B cell (primary cell): ENCODE data around the gene FOLH1. TPM values are rescaled to one million over a fixed set of nuclear protein-coding genes. Genes with fewer than 3 reads are reported as not detected.
"Not testable (repeated sequence)": the region's sequence is repeated elsewhere in the genome, so short reads cannot be mapped to it uniquely, and the experiment has no call there.

ENCODE experiments used
- ATAC-seq: fragments of 200-7000 bp; cut with Tn5 transposase; one replicate; pipeline ENCODE4 v1.10.0; 2021; ENCODE audit warnings: low read depth, mild to moderate bottlenecking, moderate number of reproducible peaks, moderate library complexity
- CTCF ChIA-PET: fragments of 350-600 bp; sonication (Branson Sonifier 250); formaldehyde crosslinking; loops from one replicate; lab custom pipeline; 2021; ENCODE audit warnings: antibody characterized with exemption, inconsistent platforms; lab: Charles Lee
- POLR2A ChIA-PET: fragments of 350-600 bp; sonication (Branson Sonifier 250); formaldehyde crosslinking; loops from one replicate; lab custom pipeline; 2021; ENCODE audit warnings: antibody characterized with exemption; lab: Charles Lee
- DNase-seq: peaks from one replicate; pipeline ENCODE4 v3.0.0; 2013
- H2AFZ ChIP-seq: 2 replicates; pipeline ENCODE4 v1.6.1; 2012; ENCODE audit warnings: mild to moderate bottlenecking, low read depth, low read length; ENCODE audit not compliant: insufficient read depth, poor library complexity, severe bottlenecking
- H3K27ac ChIP-seq, 2 donors: 1 replicate in 1 of 2; 2 replicates in 1 of 2; pipeline ENCODE4 v1.5.1; 2012 to 2013; ENCODE audit warnings: low read length in 2 of 2, mild to moderate bottlenecking in 2 of 2, moderate library complexity in 1 of 2
- H3K27me3 ChIP-seq, 4 experiments: fragments of 200-600 bp in 1 of 4; sonication (generic) in 1 of 4; replicated peaks in 1 of 4; 1 replicate in 2 of 4; 2 replicates in 2 of 4; pipeline versions ENCODE4 v1.6.1 to v1.7.0; 2013 to 2016; ENCODE audit warnings: low read length in 3 of 4, mild to moderate bottlenecking in 2 of 4, mixed read lengths in 1 of 4, moderate library complexity in 1 of 4; ENCODE audit not compliant: insufficient read depth in 4 of 4, control insufficient read depth in 3 of 4; ENCODE audit errors: control extremely low read depth in 1 of 4
- H3K36me3 ChIP-seq, 2 experiments: replicated peaks in 1 of 2; 1 replicate in 1 of 2; 2 replicates in 1 of 2; pipeline versions ENCODE4 v1.6.1 to v1.7.1; 2013; ENCODE audit warnings: low read length in 1 of 2; ENCODE audit not compliant: insufficient read depth in 2 of 2, control insufficient read depth in 1 of 2; ENCODE audit errors: control extremely low read depth in 1 of 2, extremely low read depth in 1 of 2
- H3K4me1 ChIP-seq, 2 donors: fragments of 200-600 bp in 1 of 2; sonication (generic) in 1 of 2; 1 replicate in 1 of 2; 2 replicates in 1 of 2; pipeline versions ENCODE4 v1.5.1 to v1.6.1; 2013 to 2017; ENCODE audit warnings: low read length in 2 of 2; ENCODE audit not compliant: control insufficient read depth in 2 of 2, insufficient read depth in 2 of 2
- H3K4me2 ChIP-seq: replicated peaks from 2 replicates; pipeline ENCODE3; 2012; ENCODE audit warnings: mild to moderate bottlenecking, low read depth, low read length; ENCODE audit not compliant: poor library complexity, severe bottlenecking
- H3K4me3 ChIP-seq, 5 experiments: fragments of 200-600 bp in 1 of 5; sonication (generic) in 1 of 5; 1 replicate in 3 of 5; 2 replicates in 2 of 5; pipeline versions ENCODE4 v1.5.1 to v1.7.0; 2011 to 2016; ENCODE audit warnings: low read length in 4 of 5, mild to moderate bottlenecking in 4 of 5, low read depth in 2 of 5, control low read depth in 1 of 5, moderate library complexity in 1 of 5; ENCODE audit not compliant: insufficient read depth in 1 of 5; ENCODE audit errors: control extremely low read depth in 1 of 5, extremely low read depth in 1 of 5
- H3K79me2 ChIP-seq: fragments of 200-600 bp; sonication (generic); one replicate; pipeline ENCODE4 v1.6.0; 2016; ENCODE audit warnings: low read length; ENCODE audit not compliant: control insufficient read depth, insufficient read depth
- H3K9ac ChIP-seq: fragments of 200-600 bp; sonication (generic); 2 replicates; pipeline ENCODE4 v1.6.1; 2017; ENCODE audit warnings: mild to moderate bottlenecking, low read length, moderate library complexity
- H3K9me3 ChIP-seq, 3 donors: one replicate each; pipeline versions ENCODE4 v1.6.1 to v1.7.1; 2013; ENCODE audit warnings: low read length in 2 of 3; ENCODE audit not compliant: control insufficient read depth in 2 of 3, insufficient read depth in 1 of 3; ENCODE audit errors: control extremely low read depth in 1 of 3
- H4K20me1 ChIP-seq: 2 replicates; pipeline ENCODE4 v1.6.0; 2012; ENCODE audit warnings: mild to moderate bottlenecking, low read length; ENCODE audit not compliant: insufficient read depth, control insufficient read depth, poor library complexity, severe bottlenecking
- H3K27ac Mint-ChIP-seq: one replicate; pipeline ENCODE4 v1.8.0; 2021; ENCODE audit warnings: mixed read lengths
- H3K27me3 Mint-ChIP-seq: one replicate; pipeline ENCODE4 v1.8.0; 2021; ENCODE audit warnings: mixed read lengths
- H3K4me1 Mint-ChIP-seq: one replicate; pipeline ENCODE4 v1.8.0; 2021; ENCODE audit warnings: mixed read lengths
- H3K4me3 Mint-ChIP-seq: one replicate; pipeline ENCODE4 v1.8.0; 2021; ENCODE audit warnings: mixed read lengths
- H3K9me3 Mint-ChIP-seq: one replicate; pipeline ENCODE4 v1.8.0; 2022; ENCODE audit warnings: mixed read lengths; ENCODE audit not compliant: insufficient read depth
- WGBS: methylation state at CpG from one replicate; pipeline ENCODE4 v1.1.5; 2013; ENCODE audit warnings: missing lambda C conversion rate; ENCODE audit not compliant: insufficient coverage; 5-methylcytosine and 5-hydroxymethylcytosine counted together
- intact Hi-C: fragments of 100-400 bp; cut with micrococcal nuclease; formaldehyde crosslinking; loops from one replicate; pipeline ENCODE4 v1.10.0; 2022
- polyA plus RNA-seq: library from polyadenylated mRNA; depleted of rRNA; stranded (reverse); fragments of >200 nt; gene quantifications from 2 replicates; pipeline ENCODE4 v1.2.3, GENCODE V29; 2012
- total RNA-seq, 2 donors: library from RNA; stranded (reverse); fragments of 120-200 nt in 1 of 2; gene quantifications; 1 replicate in 1 of 2; 2 replicates in 1 of 2; pipeline versions ENCODE4 v1.2.3 to v1.2.4, GENCODE V29; 2013 to 2022

The FOLH1 gene
- total and polyA plus RNA-seq, 2 donors (not counting 1 experiment from before 2014, with no cell fraction given): not detected

DNA sequence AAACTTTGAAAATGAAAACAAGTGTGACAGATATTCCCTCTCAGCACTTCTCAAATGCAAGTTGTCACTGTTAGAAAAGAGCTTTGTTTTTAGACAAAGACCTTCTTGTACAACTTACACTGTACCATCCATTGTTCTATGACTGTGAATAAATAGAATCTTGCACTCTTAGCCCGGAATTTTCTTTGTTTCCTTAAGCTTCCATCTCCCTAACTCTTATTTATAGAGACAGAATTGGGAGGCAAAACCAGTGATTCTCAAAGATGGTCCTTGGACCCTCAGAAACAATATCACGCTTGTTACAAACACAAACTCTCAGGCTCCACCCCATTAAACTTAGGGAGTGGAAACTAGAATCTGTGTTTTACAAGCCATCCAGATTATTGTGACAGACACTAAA, 18.1 kb downstream of the FOLH1 start:
- H3K4me3 ChIP-seq, H3K36me3 ChIP-seq, POLR2A ChIA-PET, intact Hi-C loops, H3K27ac Mint-ChIP-seq, H3K27me3 Mint-ChIP-seq, H3K9me3 ChIP-seq, H3K79me2 ChIP-seq, H3K27ac ChIP-seq, CTCF ChIA-PET, H3K4me3 Mint-ChIP-seq, DNase-seq, H2AFZ ChIP-seq, H3K4me1 Mint-ChIP-seq, H3K9me3 Mint-ChIP-seq, H3K4me2 ChIP-seq, H3K27me3 ChIP-seq, H3K4me1 ChIP-seq, H3K9ac ChIP-seq, H4K20me1 ChIP-seq, ATAC-seq: not testable (repeated sequence)
- WGBS: no CpG with 5 or more reads among the region's 2 CpGs

DNA sequence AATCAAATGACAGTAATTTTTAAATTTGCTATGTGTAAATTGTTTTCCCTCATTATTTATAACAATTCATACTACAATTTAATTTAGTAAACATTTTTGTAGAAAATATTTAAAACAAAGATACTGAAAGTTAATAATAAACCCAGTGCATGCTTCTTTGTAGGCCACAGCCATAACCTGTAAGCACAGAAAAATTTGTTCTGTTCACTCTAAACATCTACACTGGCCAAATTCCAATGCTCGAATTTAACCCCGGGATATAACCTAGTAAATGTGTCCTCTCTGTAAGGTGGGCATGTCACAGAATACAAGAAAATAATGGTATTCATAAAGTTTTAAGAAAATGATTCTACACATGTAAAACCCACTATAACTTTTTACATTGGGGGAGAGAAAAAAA, 22.2 kb downstream of the FOLH1 start:
- POLR2A ChIA-PET, H3K4me3 Mint-ChIP-seq, H3K27me3 ChIP-seq: not testable (repeated sequence)

DNA sequence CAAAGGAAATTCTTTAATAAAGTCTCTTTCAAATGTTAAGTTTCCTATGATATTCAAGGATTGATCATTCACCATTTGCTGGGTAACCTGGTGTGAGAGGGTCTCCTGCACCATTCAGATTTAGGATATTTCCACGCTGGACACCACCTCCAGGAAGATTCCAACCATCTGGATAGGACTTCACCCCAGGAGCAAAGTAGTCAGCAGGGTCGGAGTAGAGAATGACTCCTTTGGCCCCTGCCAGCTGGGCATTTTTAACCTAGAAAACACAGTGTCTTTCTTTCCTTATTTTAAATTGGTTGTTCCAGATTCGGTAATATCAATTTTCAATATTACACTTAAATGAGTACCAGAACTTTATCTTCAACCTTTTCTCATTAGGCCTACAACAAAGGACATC, 22.8 kb downstream of the FOLH1 start:
- DNase-seq, intact Hi-C loops: not testable (repeated sequence)

More for the DNA sequence above, 22.2 kb downstream of the FOLH1 start:
- H2AFZ ChIP-seq, H3K4me2 ChIP-seq, H3K27ac Mint-ChIP-seq, H3K9ac ChIP-seq, H4K20me1 ChIP-seq, H3K27ac ChIP-seq, H3K4me3 ChIP-seq, intact Hi-C loops, H3K27me3 Mint-ChIP-seq, DNase-seq, CTCF ChIA-PET, H3K36me3 ChIP-seq, H3K79me2 ChIP-seq, H3K4me1 ChIP-seq, H3K9me3 Mint-ChIP-seq, H3K9me3 ChIP-seq, ATAC-seq, H3K4me1 Mint-ChIP-seq: not testable (repeated sequence)
- WGBS: no CpG with 5 or more reads among the region's 2 CpGs

DNA sequence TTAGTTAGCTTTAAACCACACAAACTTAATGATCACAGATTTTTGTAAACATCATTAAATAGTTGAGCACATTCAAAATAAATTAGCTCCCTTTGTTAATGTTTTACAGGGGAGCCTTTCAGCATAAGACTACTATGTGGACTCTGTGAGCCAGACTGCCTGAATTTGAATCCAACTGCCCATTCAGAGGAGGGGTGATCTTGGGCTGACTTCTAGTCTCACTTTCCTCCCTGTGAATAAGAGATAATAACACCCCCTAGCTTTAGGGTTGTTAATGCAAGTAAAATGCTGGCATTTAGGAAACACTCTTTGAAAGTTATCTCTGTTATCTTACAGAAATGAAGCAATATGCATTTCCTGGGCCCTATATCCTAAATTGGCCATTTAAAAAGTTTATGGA, 23.6 kb downstream of the FOLH1 start:
- H3K4me2 ChIP-seq, CTCF ChIA-PET, H3K4me1 ChIP-seq, H3K36me3 ChIP-seq, H3K27ac ChIP-seq, H3K4me3 Mint-ChIP-seq, H3K9ac ChIP-seq, DNase-seq, H3K27me3 Mint-ChIP-seq, H3K27me3 ChIP-seq, H2AFZ ChIP-seq, H3K4me1 Mint-ChIP-seq, ATAC-seq, POLR2A ChIA-PET, H3K9me3 ChIP-seq, H3K79me2 ChIP-seq, H3K9me3 Mint-ChIP-seq, H3K4me3 ChIP-seq, intact Hi-C loops, H3K27ac Mint-ChIP-seq, H4K20me1 ChIP-seq: not testable (repeated sequence)

More for the DNA sequence above, 22.8 kb downstream of the FOLH1 start:
- H3K9me3 ChIP-seq, H3K36me3 ChIP-seq, H3K9ac ChIP-seq, H3K79me2 ChIP-seq, H3K27ac ChIP-seq, H3K27me3 Mint-ChIP-seq, H3K9me3 Mint-ChIP-seq, CTCF ChIA-PET, H3K27me3 ChIP-seq, H3K4me3 ChIP-seq, POLR2A ChIA-PET, H3K4me3 Mint-ChIP-seq, ATAC-seq, H4K20me1 ChIP-seq, H3K4me1 ChIP-seq, H2AFZ ChIP-seq, H3K27ac Mint-ChIP-seq, H3K4me2 ChIP-seq, H3K4me1 Mint-ChIP-seq: not testable (repeated sequence)
- WGBS: 100% methylated on average over 1 of the region's 3 CpGs
